ENCODE measurements around the gene FAM163B.
"Not testable (repeated sequence)": the region's sequence is repeated elsewhere in the genome, so short reads cannot be mapped to it uniquely, and the experiment has no call there.

The FAM163B gene

GRCh38 chr9:133632806-133633680 lies 23.9 kb upstream of the FAM163B start:
- Mint-ChIP-seq H3K27me3 (no peaks in the 10 kb centered on the region), H3K9me3 (no peaks in the 10 kb centered on the region), H3K4me1 (no peaks in the 10 kb centered on the region), H3K4me3 (no peak overlapping the region), H3K27ac (peak overlapping the region in 1 of 2 donors; percentile 49)
- ATAC-seq (no peak), DNase-seq (no peak)

- H3K4me1 Mint-ChIP-seq: no peaks in the 10 kb centered on the region
- H3K27ac Mint-ChIP-seq: peak overlapping the region in 1 of 2 donors; percentile 44
- H3K9me3 Mint-ChIP-seq: peaks cover 13 to 15% of the 10 kb centered on the region in 2 donors
- ATAC-seq (no peak), DNase-seq (no peak)
- no peaks in the 10 kb centered on the region for H3K27me3 Mint-ChIP-seq
- no peak overlapping the region for H3K4me3 Mint-ChIP-seq
Measured at GRCh38 chr9:133631111-133631510, 21.9 kb upstream of the FAM163B start.

- ATAC-seq (no peak), DNase-seq (no peak)
- H3K27ac Mint-ChIP-seq: peak overlapping the region in 1 of 2 donors; percentile 36
- no peaks in the 10 kb centered on the region for H3K4me1 Mint-ChIP-seq
- H3K27me3 Mint-ChIP-seq: no peaks in the 10 kb centered on the region
- peaks cover 16 to 27% of the 10 kb centered on the region in 2 donors for H3K9me3 Mint-ChIP-seq
- no peak overlapping the region for H3K4me3 Mint-ChIP-seq
Measured at GRCh38 chr9:133629221-133630110, 20.3 kb upstream of the FAM163B start.

GRCh38 chr9:133628766-133629165 lies 19.6 kb upstream of the FAM163B start:
- ATAC-seq: no peak
- no peak overlapping the region for H3K27ac Mint-ChIP-seq

GRCh38 chr9:133627341-133627740 lies 18.2 kb upstream of the FAM163B start:
- H3K27me3 Mint-ChIP-seq: no peaks in the 10 kb centered on the region
- ATAC-seq: no peak

More at GRCh38 chr9:133628766-133629165, 19.6 kb upstream of the FAM163B start:
- Mint-ChIP-seq H3K27me3 (no peaks in the 10 kb centered on the region), H3K9me3 (peaks cover 16 to 29% of the 10 kb centered on the region in 2 donors), H3K4me3 (no peak overlapping the region), H3K4me1 (no peaks in the 10 kb centered on the region)
- DNase-seq: no peak

GRCh38 chr9:133626008-133626407 lies 16.8 kb upstream of the FAM163B start:
- Mint-ChIP-seq H3K9me3 (peaks cover 16 to 29% of the 10 kb centered on the region in 2 donors), H3K4me1 (peaks cover 17% of the 10 kb centered on the region)
- not testable (repeated sequence) for H3K27me3 Mint-ChIP-seq, H3K4me3 Mint-ChIP-seq, ATAC-seq, H3K27ac Mint-ChIP-seq, DNase-seq

More at GRCh38 chr9:133627341-133627740, 18.2 kb upstream of the FAM163B start:
- no peak for DNase-seq
- H3K9me3 Mint-ChIP-seq: peaks cover 16 to 29% of the 10 kb centered on the region in 2 donors
- peaks cover 3% of the 10 kb centered on the region for H3K4me1 Mint-ChIP-seq
- H3K27ac Mint-ChIP-seq: no peak overlapping the region
- H3K4me3 Mint-ChIP-seq: no peak overlapping the region

GRCh38 chr9:133622555-133622954 lies 13.4 kb upstream of the FAM163B start:
- H3K27ac Mint-ChIP-seq: no peak overlapping the region
- peaks cover 33% of the 10 kb centered on the region for H3K4me1 Mint-ChIP-seq

GRCh38 chr9:133621725-133622267 lies 12.6 kb upstream of the FAM163B start:
- peaks cover 33% of the 10 kb centered on the region for H3K4me1 Mint-ChIP-seq

More at GRCh38 chr9:133622555-133622954, 13.4 kb upstream of the FAM163B start:
- H3K27me3 Mint-ChIP-seq: no peaks in the 10 kb centered on the region
- ATAC-seq (no peak), DNase-seq (no peak)
- H3K4me3 Mint-ChIP-seq: no peak overlapping the region
- H3K9me3 Mint-ChIP-seq: peaks cover 16 to 28% of the 10 kb centered on the region in 2 donors

GRCh38 chr9:133619791-133620190 lies 10.6 kb upstream of the FAM163B start:
- peak in 1 of 2 donors; percentile 57 for DNase-seq
- H3K4me1 Mint-ChIP-seq: peaks cover 33% of the 10 kb centered on the region
- no peak overlapping the region for H3K27ac Mint-ChIP-seq
- ATAC-seq: peak; percentile 76
- peak overlapping the region; percentile 60 to 68 for H3K4me3 Mint-ChIP-seq
- H3K27me3 Mint-ChIP-seq: peaks cover 8% of the 10 kb centered on the region
- H3K9me3 Mint-ChIP-seq: peaks cover 0 to 5% of the 10 kb centered on the region in 2 donors

More at GRCh38 chr9:133621725-133622267, 12.6 kb upstream of the FAM163B start:
- H3K4me3 Mint-ChIP-seq: peak overlapping the region; percentile 34 to 44
- no peak overlapping the region for H3K27ac Mint-ChIP-seq
- ATAC-seq (no peak), DNase-seq (no peak)
- H3K27me3 Mint-ChIP-seq: no peaks in the 10 kb centered on the region
- peaks cover 10 to 20% of the 10 kb centered on the region in 2 donors for H3K9me3 Mint-ChIP-seq

- H3K4me1 Mint-ChIP-seq: peaks cover 33% of the 10 kb centered on the region
- H3K27ac Mint-ChIP-seq: no peak overlapping the region
- ATAC-seq (no peak), DNase-seq (no peak)
- peaks cover 8% of the 10 kb centered on the region for H3K27me3 Mint-ChIP-seq
- no peak overlapping the region for H3K4me3 Mint-ChIP-seq
- H3K9me3 Mint-ChIP-seq: no peaks in the 10 kb centered on the region
Measured at GRCh38 chr9:133618726-133619125, 9.5 kb upstream of the FAM163B start.

- no peak for ATAC-seq
Measured at GRCh38 chr9:133616643-133617405, 7.6 kb upstream of the FAM163B start.

GRCh38 chr9:133615606-133616188 lies 6.5 kb upstream of the FAM163B start:
- no peak overlapping the region for H3K4me3 Mint-ChIP-seq
- H3K9me3 Mint-ChIP-seq: no peaks in the 10 kb centered on the region
- no peak for DNase-seq
- H3K27ac Mint-ChIP-seq: no peak overlapping the region
- H3K4me1 Mint-ChIP-seq: peaks cover 13% of the 10 kb centered on the region
- no peak for ATAC-seq
- H3K27me3 Mint-ChIP-seq: peaks cover 32% of the 10 kb centered on the region

More at GRCh38 chr9:133616643-133617405, 7.6 kb upstream of the FAM163B start:
- H3K27me3 Mint-ChIP-seq: peaks cover 21% of the 10 kb centered on the region
- H3K27ac Mint-ChIP-seq: no peak overlapping the region
- no peaks in the 10 kb centered on the region for H3K9me3 Mint-ChIP-seq
- no peak overlapping the region for H3K4me3 Mint-ChIP-seq
- H3K4me1 Mint-ChIP-seq: peaks cover 24% of the 10 kb centered on the region
- no peak for DNase-seq

- ATAC-seq: no peak
- Mint-ChIP-seq H3K27me3 (peaks cover 37% of the 10 kb centered on the region), H3K27ac (no peak overlapping the region), H3K4me3 (no peak overlapping the region), H3K9me3 (no peaks in the 10 kb centered on the region), H3K4me1 (peaks cover 8% of the 10 kb centered on the region)
- DNase-seq: no peak
Measured at GRCh38 chr9:133615186-133615585, 6.0 kb upstream of the FAM163B start.

GRCh38 chr9:133614678-133615077 lies 5.5 kb upstream of the FAM163B start:
- ATAC-seq: no peak
- Mint-ChIP-seq H3K4me3 (no peak overlapping the region), H3K4me1 (peaks cover 6% of the 10 kb centered on the region), H3K27ac (no peak overlapping the region), H3K9me3 (no peaks in the 10 kb centered on the region), H3K27me3 (peaks cover 42% of the 10 kb centered on the region)
- DNase-seq: no peak
